Parathyroid adenoma (tissue), 2 donors: Measurements from ENCODE around the gene PDE4D.

Source experiments
- H2AFZ ChIP-seq: fragments of 300-600 bp; sonication (generic); one replicate; pipeline ENCODE4 v1.7.0; 2017; ENCODE audit warnings: antibody characterized with exemption, mild to moderate bottlenecking
- H3K27ac ChIP-seq: fragments of 300-600 bp; sonication (generic); one replicate; pipeline ENCODE4 v1.7.0; 2017
- H3K27me3 ChIP-seq: fragments of 300-600 bp; sonication (generic); one replicate; pipeline ENCODE4 v1.7.0; 2017; ENCODE audit warnings: low read length; ENCODE audit not compliant: control insufficient read depth, insufficient read depth
- H3K36me3 ChIP-seq: fragments of 300-600 bp; sonication (generic); one replicate; pipeline ENCODE4 v1.7.0; 2017; ENCODE audit warnings: low read length; ENCODE audit not compliant: control insufficient read depth, insufficient read depth
- H3K4me1 ChIP-seq: fragments of 300-600 bp; sonication (generic); one replicate; pipeline ENCODE4 v1.7.0; 2017; ENCODE audit warnings: control low read depth
- H3K4me2 ChIP-seq: fragments of 300-600 bp; sonication (generic); one replicate; pipeline ENCODE4 v1.7.0; 2017; ENCODE audit warnings: low read length
- H3K4me3 ChIP-seq: fragments of 300-600 bp; sonication (generic); one replicate; pipeline ENCODE4 v1.7.0; 2017; ENCODE audit warnings: low read depth, low read length
- H3K79me2 ChIP-seq: fragments of 300-600 bp; sonication (generic); one replicate; pipeline ENCODE4 v1.7.0; 2017; ENCODE audit warnings: control low read depth
- H3K9ac ChIP-seq: fragments of 300-600 bp; sonication (generic); one replicate; pipeline ENCODE4 v1.7.0; 2017; ENCODE audit warnings: mild to moderate bottlenecking
- H3K9me3 ChIP-seq: fragments of 300-600 bp; sonication (generic); one replicate; pipeline ENCODE4 v1.7.0; 2017; ENCODE audit warnings: low read length; ENCODE audit not compliant: control insufficient read depth
- CTCF ChIP-seq: fragments of 300-600 bp; sonication (generic); IDR thresholded peaks from one replicate; pipeline ENCODE4 v1.7.0; 2017; ENCODE audit warnings: antibody characterized with exemption, mild to moderate bottlenecking
- donor health status: primary hyperparathyroidism.

PDE4D gene

DNA sequence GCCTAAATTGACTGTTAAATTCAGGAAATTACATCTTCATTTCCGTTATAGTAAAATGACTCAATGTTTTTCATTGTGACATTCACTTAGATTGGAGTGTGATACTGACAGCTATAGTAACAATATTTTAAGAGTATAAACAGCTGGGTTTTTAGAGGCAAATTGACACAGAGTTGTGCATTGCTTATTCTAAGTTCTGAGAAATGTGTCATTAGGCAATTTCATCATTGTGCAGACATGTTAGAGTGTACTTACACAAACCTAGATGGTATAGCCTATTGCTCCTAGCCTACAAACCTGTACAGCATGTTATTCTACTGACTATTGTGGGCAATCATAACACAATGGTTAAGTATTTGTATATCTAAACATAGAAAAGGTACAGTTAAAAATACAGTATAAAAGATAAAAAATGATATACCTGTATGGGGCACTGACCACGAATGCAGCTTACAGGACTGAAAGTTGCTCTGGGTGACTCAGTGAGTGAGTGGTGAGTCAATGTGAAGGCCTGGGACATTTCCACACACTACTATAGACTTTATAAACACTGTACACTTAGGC is 132.7 kb downstream of the PDE4D start:
- Histone ChIP-seq H3K79me2 (no peaks in the 10 kb centered on the region), H3K4me3 (no peak overlapping the region), H3K36me3 (no peaks in the 10 kb centered on the region), H3K9ac (no peak overlapping the region), H3K27me3 (no peaks in the 10 kb centered on the region), H3K4me2 (no peak overlapping the region), H3K4me1 (no peaks in the 10 kb centered on the region), H3K9me3 (no peaks in the 10 kb centered on the region), H3K27ac (no peak overlapping the region), H2AFZ (no peak overlapping the region)
- no peak for TF ChIP-seq CTCF

DNA sequence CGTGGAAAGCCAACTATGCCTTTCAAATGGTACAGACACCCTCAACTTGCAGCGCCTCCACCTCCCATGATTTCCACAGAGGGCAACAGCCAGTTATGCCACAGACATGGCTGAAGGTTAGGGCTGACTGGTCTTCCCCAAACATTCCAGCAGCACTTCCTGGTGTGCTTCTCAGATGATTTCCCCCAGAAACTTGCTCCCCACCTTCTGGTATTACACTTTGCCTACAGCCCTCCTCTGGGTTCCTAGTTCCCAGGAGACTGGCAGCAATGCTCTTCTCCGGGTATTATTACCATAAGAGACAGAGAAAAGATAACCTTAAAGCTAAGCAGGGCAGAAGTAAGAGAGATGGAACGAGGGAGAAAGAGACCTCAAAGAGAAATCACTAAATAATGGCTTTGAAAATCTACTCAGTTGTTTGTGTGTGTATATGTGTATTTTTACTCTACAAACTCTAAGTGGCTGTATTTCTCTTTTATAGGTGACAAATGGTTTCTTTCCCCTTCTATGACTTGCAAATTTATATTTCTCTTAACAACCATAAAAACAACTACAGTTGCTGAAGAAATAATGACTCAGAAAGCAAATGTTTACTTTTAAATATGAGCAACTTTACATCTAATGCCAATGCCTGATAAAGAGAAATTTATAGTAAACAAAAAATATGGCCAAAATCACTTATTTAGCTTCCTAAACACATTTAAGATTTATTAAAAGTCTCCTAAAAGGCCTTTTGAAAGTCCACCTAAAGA is 133.8 kb downstream of the PDE4D start:
- no peak overlapping the region for H3K9ac ChIP-seq
- H3K79me2 ChIP-seq, result no peaks in the 10 kb centered on the region
- no peak overlapping the region for H3K27ac ChIP-seq
- H3K4me1 ChIP-seq, result no peaks in the 10 kb centered on the region
- no peaks in the 10 kb centered on the region for H3K36me3 ChIP-seq
- H3K9me3 ChIP-seq, result no peaks in the 10 kb centered on the region
- H3K4me3 ChIP-seq, result no peak overlapping the region
- H2AFZ ChIP-seq, result no peak overlapping the region
- H3K27me3 ChIP-seq, result no peaks in the 10 kb centered on the region
- TF ChIP-seq CTCF, result no peak
- no peak overlapping the region for H3K4me2 ChIP-seq

DNA sequence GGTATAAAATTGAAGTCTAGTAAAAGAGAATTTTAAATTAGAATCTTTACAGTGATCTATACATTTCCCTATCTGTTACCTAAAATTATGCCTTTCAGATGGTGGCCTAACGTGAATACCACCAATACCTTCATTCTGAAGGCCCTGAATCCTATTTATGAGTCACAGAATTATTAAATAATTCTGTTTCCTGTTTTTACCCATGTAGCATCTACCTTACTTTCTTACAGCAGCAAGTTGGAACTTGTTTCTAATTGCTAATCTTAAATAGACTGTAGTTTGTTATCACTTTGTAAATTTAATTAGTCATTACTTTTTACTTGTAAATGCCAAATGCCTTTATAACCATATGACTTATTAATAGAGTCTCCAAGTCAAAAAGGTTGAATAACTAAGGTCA is 135.0 kb downstream of the PDE4D start:
- TF ChIP-seq CTCF, result no peak
- Histone ChIP-seq H3K4me1 (no peaks in the 10 kb centered on the region), H3K27ac (no peak overlapping the region), H3K4me2 (no peak overlapping the region), H2AFZ (no peak overlapping the region), H3K9ac (no peak overlapping the region), H3K4me3 (no peak overlapping the region), H3K27me3 (no peaks in the 10 kb centered on the region), H3K9me3 (no peaks in the 10 kb centered on the region), H3K79me2 (no peaks in the 10 kb centered on the region), H3K36me3 (no peaks in the 10 kb centered on the region)

DNA sequence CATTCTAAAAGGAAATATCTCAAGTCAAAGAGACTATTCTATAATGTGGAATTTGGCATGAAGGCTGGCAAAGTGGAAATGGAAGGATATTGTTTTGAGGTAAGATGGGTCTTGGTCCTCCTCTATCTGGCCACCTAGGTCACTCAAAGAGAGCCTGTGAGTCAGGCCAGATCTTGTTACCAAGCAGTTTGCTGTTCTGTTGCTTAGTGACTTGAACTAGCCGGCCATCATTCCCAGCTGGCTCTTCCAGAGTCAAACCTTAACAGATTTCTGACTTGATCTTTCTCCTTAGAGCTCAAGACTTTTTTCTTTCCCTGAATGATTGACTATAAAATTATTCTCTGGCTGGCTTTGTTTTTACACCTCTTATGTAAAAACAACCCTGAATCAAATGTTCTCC is 136.1 kb downstream of the PDE4D start:
- Histone ChIP-seq H3K27me3 (no peaks in the 10 kb centered on the region), H3K79me2 (no peaks in the 10 kb centered on the region), H3K9ac (no peak overlapping the region), H3K4me1 (no peaks in the 10 kb centered on the region), H2AFZ (no peak overlapping the region), H3K9me3 (no peaks in the 10 kb centered on the region), H3K4me3 (no peak overlapping the region), H3K4me2 (no peak overlapping the region), H3K27ac (no peak overlapping the region), H3K36me3 (no peaks in the 10 kb centered on the region)
- TF ChIP-seq CTCF, result no peak
